Fibroblast of lung (primary cell): ENCODE measurements around the gene CFAP221. TPM values are rescaled to one million over a fixed set of nuclear protein-coding genes. Genes with fewer than 3 reads are reported as not detected.
A peak's percentile ranks its signal among the peaks of the same experiment; 100 is the strongest.

Source experiments
- DNase-seq, 2 donors: peaks; one replicate each; pipeline versions ENCODE4 v3.0.0 to v3.0.0-alpha.2; 2010; ENCODE audit warnings: low read depth in 2 of 2
- H2AFZ ChIP-seq: 2 replicates; pipeline ENCODE4 v1.5.1; 2012; ENCODE audit warnings: low read length, control low read depth, inconsistent platforms
- H3K27ac ChIP-seq: 2 replicates; pipeline ENCODE4 v1.5.1; 2011; ENCODE audit warnings: low read length, control low read depth; ENCODE audit not compliant: insufficient read depth
- H3K27me3 ChIP-seq: 2 replicates; pipeline ENCODE4 v1.5.1; 2011; ENCODE audit warnings: mild to moderate bottlenecking, low read length; ENCODE audit not compliant: control insufficient read depth, insufficient read depth
- H3K36me3 ChIP-seq: 2 replicates; pipeline ENCODE4 v1.5.1; 2011; ENCODE audit warnings: low read length; ENCODE audit not compliant: control insufficient read depth, insufficient read depth
- H3K4me1 ChIP-seq: 2 replicates; pipeline ENCODE4 v1.5.1; 2011; ENCODE audit warnings: low read length; ENCODE audit not compliant: control insufficient read depth, insufficient read depth; ENCODE audit errors: extremely low read depth
- H3K4me2 ChIP-seq: 2 replicates; pipeline ENCODE4 v1.5.1; 2011; ENCODE audit warnings: low read length, control low read depth; ENCODE audit not compliant: insufficient read depth; ENCODE audit errors: extremely low read depth
- H3K4me3 ChIP-seq, 4 experiments: fragments of 200-600 bp in 1 of 4; sonication (generic) in 1 of 4; replicated peaks in 1 of 4; 2 replicates each; pipeline ENCODE4 v1.5.1; 2011 to 2016; ENCODE audit warnings: low read length in 4 of 4, low read depth in 3 of 4, mild to moderate bottlenecking in 3 of 4, control low read depth in 2 of 4, inconsistent platforms in 1 of 4, mixed read lengths in 1 of 4; ENCODE audit not compliant: insufficient read depth in 1 of 4; ENCODE audit errors: control extremely low read depth in 1 of 4
- H3K79me2 ChIP-seq: 2 replicates; pipeline ENCODE4 v1.5.1; 2012; ENCODE audit warnings: mild to moderate bottlenecking, low read length, inconsistent platforms; ENCODE audit not compliant: control insufficient read depth, insufficient read depth
- H3K9ac ChIP-seq: 2 replicates; pipeline ENCODE4 v1.5.1; 2011; ENCODE audit warnings: mild to moderate bottlenecking, low read length, control low read depth; ENCODE audit not compliant: insufficient read depth
- H3K9me3 ChIP-seq: 2 replicates; pipeline ENCODE4 v1.5.1; 2012; ENCODE audit warnings: low read depth, low read length; ENCODE audit not compliant: control insufficient read depth, insufficient read depth
- H4K20me1 ChIP-seq: 2 replicates; pipeline ENCODE4 v1.5.1; 2011; ENCODE audit warnings: low read length; ENCODE audit not compliant: control insufficient read depth, insufficient read depth; ENCODE audit errors: extremely low read depth
- CTCF ChIP-seq, 2 donors: IDR thresholded peaks in 1 of 2; conservative IDR thresholded peaks in 1 of 2; 1 replicate in 1 of 2; 2 replicates in 1 of 2; pipeline ENCODE4 v1.5.1; 2011 to 2012; ENCODE audit warnings: low read length in 2 of 2, control low read depth in 1 of 2, inconsistent platforms in 1 of 2, low read depth in 1 of 2, mild to moderate bottlenecking in 1 of 2
- EZH2 ChIP-seq: IDR thresholded peaks from 2 replicates; pipeline ENCODE4 v1.5.1; 2012; ENCODE audit warnings: low read length, control low read depth, mild to moderate bottlenecking; ENCODE audit errors: missing control alignments
- polyA plus RNA-seq, 2 donors: library from polyadenylated mRNA; depleted of rRNA in 1 of 2; stranded (reverse) in 1 of 2; unstranded in 1 of 2; fragments of >200 nt; gene quantifications; 2 replicates each; pipeline ENCODE4 v1.2.1, GENCODE V29; 2011 to 2012; ENCODE audit warnings: missing spikeins in 1 of 2
- total RNA-seq: library from RNA; depleted of rRNA; stranded (reverse); fragments of >200 nt; gene quantifications from 2 replicates; pipeline ENCODE4 v1.2.1, GENCODE V29; 2014

The CFAP221 gene
- total and polyA plus RNA-seq, 2 donors (not counting 1 experiment from before 2014, with no cell fraction given) = 0.07 TPM; not detected in 1

- no peak overlapping the region for H3K9ac ChIP-seq
- H3K4me3 ChIP-seq = no peak overlapping the region
- H3K36me3 ChIP-seq = no peaks in the 10 kb centered on the region
- no peaks in the 10 kb centered on the region for H3K9me3 ChIP-seq
- peaks cover 5% of the 10 kb centered on the region for H3K27me3 ChIP-seq
- H4K20me1 ChIP-seq = no peaks in the 10 kb centered on the region
- H3K4me1 ChIP-seq = no peaks in the 10 kb centered on the region
- no peak overlapping the region for H3K4me2 ChIP-seq
- no peak for TF ChIP-seq CTCF (conservative IDR thresholded peaks at IDR 0.05 in 1 of 2, IDR thresholded peaks at IDR 0.05 in 1 of 2; ENCODE audit: low read depth in 1 of 2, low read length in 2 of 2)
- no peak for TF ChIP-seq EZH2
- H3K27ac ChIP-seq = no peak overlapping the region
- DNase-seq = no peak
- H3K79me2 ChIP-seq = no peaks in the 10 kb centered on the region
- H2AFZ ChIP-seq = no peak overlapping the region
Measured at GRCh38 chr2:119638246-119638645, 94.0 kb downstream of the CFAP221 start.

GRCh38 chr2:119638685-119639554, 94.7 kb downstream of the CFAP221 start:
- no peaks in the 10 kb centered on the region for H3K4me1 ChIP-seq
- no peak overlapping the region for H3K4me3 ChIP-seq
- peak; percentile 56 to 75 for DNase-seq
- no peaks in the 10 kb centered on the region for H3K36me3 ChIP-seq
- no peaks in the 10 kb centered on the region for H3K79me2 ChIP-seq
- TF ChIP-seq CTCF (conservative IDR thresholded peaks at IDR 0.05 in 1 of 2, IDR thresholded peaks at IDR 0.05 in 1 of 2; ENCODE audit: low read depth in 1 of 2, low read length in 2 of 2) (no peak), EZH2 (no peak)
- H2AFZ ChIP-seq = peak overlapping the region; percentile 32
- no peaks in the 10 kb centered on the region for H4K20me1 ChIP-seq
- no peak overlapping the region for H3K9ac ChIP-seq
- H3K27ac ChIP-seq = no peak overlapping the region
- H3K9me3 ChIP-seq = no peaks in the 10 kb centered on the region
- no peak overlapping the region for H3K4me2 ChIP-seq
- H3K27me3 ChIP-seq = peaks cover 5% of the 10 kb centered on the region

GRCh38 chr2:119641562-119642258, 97.5 kb downstream of the CFAP221 start:
- Histone ChIP-seq H3K9me3 (no peaks in the 10 kb centered on the region), H3K79me2 (no peaks in the 10 kb centered on the region), H3K27me3 (peaks cover 5% of the 10 kb centered on the region), H3K36me3 (no peaks in the 10 kb centered on the region), H2AFZ (no peak overlapping the region), H4K20me1 (no peaks in the 10 kb centered on the region), H3K27ac (no peak overlapping the region), H3K9ac (no peak overlapping the region), H3K4me3 (no peak overlapping the region), H3K4me1 (no peaks in the 10 kb centered on the region), H3K4me2 (peak overlapping the region; percentile 42)
- peak; percentile 98 to 99 for TF ChIP-seq CTCF (conservative IDR thresholded peaks at IDR 0.05 in 1 of 2, IDR thresholded peaks at IDR 0.05 in 1 of 2; ENCODE audit: low read depth in 1 of 2, low read length in 2 of 2)
- TF ChIP-seq EZH2 = no peak
- peak; percentile 59 to 74 for DNase-seq
